Esophagus muscularis mucosa (tissue), 4 donors: ENCODE results near the gene F10. TPM values are rescaled to one million over a fixed set of nuclear protein-coding genes. Genes with fewer than 3 reads are reported as not detected.

Source experiments
- DNase-seq: peaks from one replicate; pipeline ENCODE4 v3.0.0-alpha.2; 2017; ENCODE audit errors: extremely low spot score
- H3K27ac ChIP-seq, 4 donors: fragments of 200-600 bp; sonication (generic); replicated peaks in 1 of 4; 1 replicate in 3 of 4; 2 replicates in 1 of 4; pipeline ENCODE4 v1.5.1; 2016 to 2019; ENCODE audit warnings: mild to moderate bottlenecking in 1 of 4
- H3K27me3 ChIP-seq, 4 donors: fragments of 200-600 bp; sonication (generic); one replicate each; pipeline versions ENCODE4 v1.5.1 to v1.6.0; 2016 to 2019
- H3K36me3 ChIP-seq, 4 donors: fragments of 200-600 bp; sonication (generic); one replicate each; pipeline ENCODE4 v1.5.1; 2016 to 2019
- H3K4me1 ChIP-seq, 4 donors: fragments of 200-600 bp; sonication (generic); one replicate each; pipeline ENCODE4 v1.5.1; 2016 to 2019
- H3K4me3 ChIP-seq, 4 donors: fragments of 200-600 bp; sonication (generic); 1 replicate in 2 of 4; 2 replicates in 2 of 4; pipeline ENCODE4 v1.5.1; 2016 to 2019; ENCODE audit warnings: mild to moderate bottlenecking in 4 of 4, moderate library complexity in 1 of 4
- H3K9me3 ChIP-seq, 4 donors: fragments of 200-600 bp; sonication (generic); 1 replicate in 3 of 4; 2 replicates in 1 of 4; pipeline ENCODE4 v1.5.1; 2016 to 2019
- EP300 ChIP-seq: sonication (generic); formaldehyde crosslinking; IDR thresholded peaks from one replicate; pipeline ENCODE4 v1.6.1; 2017; ENCODE audit warnings: antibody characterized with exemption
- POLR2A ChIP-seq: fragments of 450-650 bp; IDR thresholded peaks from one replicate; pipeline ENCODE4 v1.6.1; 2017; ENCODE audit warnings: antibody characterized with exemption, moderate library complexity, mild to moderate bottlenecking, low read depth
- POLR2AphosphoS5 ChIP-seq, 2 donors: sonication (generic); formaldehyde crosslinking; IDR thresholded peaks; one replicate each; pipeline ENCODE4 v1.6.1; 2017; ENCODE audit warnings: antibody characterized with exemption in 2 of 2
- WGBS: methylation state at CpG from one replicate; pipeline ENCODE4 v1.1.5; 2018; 5-methylcytosine and 5-hydroxymethylcytosine counted together
- intact Hi-C: fragments of 100-400 bp; cut with DNase I; formaldehyde crosslinking; loops from one replicate; pipeline ENCODE4 v1.15.1; 2023
- total RNA-seq, 4 donors: library from RNA; depleted of rRNA; stranded (reverse); fragments of >200 nt; gene quantifications; one replicate each; pipeline versions ENCODE4 v1.1.0 to v1.2.1, GENCODE V29; 2016
- TF ChIP-seq, protein P1 (sequence below), 3 experiments: fragments of 200-600 bp in 2 of 3; fragments of 450-650 bp in 1 of 3; sonication (generic) in 2 of 3; IDR thresholded peaks; one replicate each; pipeline ENCODE4 v1.5.1; 2017 to 2019; ENCODE audit warnings: antibody characterized with exemption in 3 of 3, mild to moderate bottlenecking in 2 of 3, moderate library complexity in 1 of 3

F10 gene
- total RNA-seq, 4 donors from 2014 or later, result 4.6 to 20.5 (median 11.7) TPM

DNA sequence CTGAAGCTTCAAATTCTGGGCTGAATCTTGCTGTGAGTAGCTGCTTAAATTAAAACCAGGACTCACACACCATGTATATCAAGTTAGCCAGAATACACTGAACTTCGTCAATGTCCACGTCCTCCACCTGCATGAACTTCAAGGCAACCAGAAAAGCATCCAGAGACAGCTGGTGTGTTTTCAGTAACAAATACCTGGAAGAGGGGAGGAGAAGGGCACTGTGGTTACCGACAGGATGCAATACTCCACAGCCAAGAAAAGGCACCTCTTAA, 56.2 kb downstream of the F10 start:
- 84% methylated on average over 3 of the region's 3 CpGs for WGBS
- no peak for DNase-seq
- Histone ChIP-seq H3K27me3 (no peaks in the 10 kb centered on the region), H3K27ac (peak overlapping the region in 1 of 4 donors; percentile 3), H3K36me3 (peaks cover 74 to 96% (median 86%) of the 10 kb centered on the region in 4 donors), H3K4me3 (no peak overlapping the region), H3K4me1 (peaks cover 0 to 17% (median 12%) of the 10 kb centered on the region in 4 donors), H3K9me3 (no peaks in the 10 kb centered on the region)
- TF ChIP-seq POLR2AphosphoS5 (IDR thresholded peaks at IDR 0.05) (no peak), EP300 (no peak), POLR2A (no peak)
- TF ChIP-seq, protein P1, sequence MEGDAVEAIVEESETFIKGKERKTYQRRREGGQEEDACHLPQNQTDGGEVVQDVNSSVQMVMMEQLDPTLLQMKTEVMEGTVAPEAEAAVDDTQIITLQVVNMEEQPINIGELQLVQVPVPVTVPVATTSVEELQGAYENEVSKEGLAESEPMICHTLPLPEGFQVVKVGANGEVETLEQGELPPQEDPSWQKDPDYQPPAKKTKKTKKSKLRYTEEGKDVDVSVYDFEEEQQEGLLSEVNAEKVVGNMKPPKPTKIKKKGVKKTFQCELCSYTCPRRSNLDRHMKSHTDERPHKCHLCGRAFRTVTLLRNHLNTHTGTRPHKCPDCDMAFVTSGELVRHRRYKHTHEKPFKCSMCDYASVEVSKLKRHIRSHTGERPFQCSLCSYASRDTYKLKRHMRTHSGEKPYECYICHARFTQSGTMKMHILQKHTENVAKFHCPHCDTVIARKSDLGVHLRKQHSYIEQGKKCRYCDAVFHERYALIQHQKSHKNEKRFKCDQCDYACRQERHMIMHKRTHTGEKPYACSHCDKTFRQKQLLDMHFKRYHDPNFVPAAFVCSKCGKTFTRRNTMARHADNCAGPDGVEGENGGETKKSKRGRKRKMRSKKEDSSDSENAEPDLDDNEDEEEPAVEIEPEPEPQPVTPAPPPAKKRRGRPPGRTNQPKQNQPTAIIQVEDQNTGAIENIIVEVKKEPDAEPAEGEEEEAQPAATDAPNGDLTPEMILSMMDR (IDR thresholded peaks at IDR 0.05), result no peak
- intact Hi-C loops, result no loop called here

GRCh38 chr13:113179374-113180230, 57.0 kb downstream of the F10 start:
- intact Hi-C loops, result no loop called here
- Histone ChIP-seq H3K27ac (no peak overlapping the region), H3K9me3 (no peaks in the 10 kb centered on the region), H3K36me3 (peaks cover 80 to 98% (median 92%) of the 10 kb centered on the region in 4 donors), H3K4me1 (peaks cover 0 to 17% (median 12%) of the 10 kb centered on the region in 4 donors), H3K4me3 (no peak overlapping the region), H3K27me3 (no peaks in the 10 kb centered on the region)
- no peak for DNase-seq
- 82% methylated on average over 28 of the region's 28 CpGs for WGBS
- TF ChIP-seq POLR2A, result no peak

GRCh38 chr13:113182046-113182445, 59.4 kb downstream of the F10 start:
- no peaks in the 10 kb centered on the region for H3K9me3 ChIP-seq
- peaks cover 67 to 91% (median 75%) of the 10 kb centered on the region in 4 donors for H3K36me3 ChIP-seq
- H3K4me3 ChIP-seq, result no peak overlapping the region
- intact Hi-C loops, result no loop called here
- TF ChIP-seq EP300 (no peak), POLR2A (no peak)
- 88% methylated on average over 4 of the region's 4 CpGs for WGBS
- H3K27ac ChIP-seq, result no peak overlapping the region
- no peaks in the 10 kb centered on the region for H3K27me3 ChIP-seq
- peaks cover 0 to 17% (median 15%) of the 10 kb centered on the region in 4 donors for H3K4me1 ChIP-seq
- no peak for DNase-seq

DNA sequence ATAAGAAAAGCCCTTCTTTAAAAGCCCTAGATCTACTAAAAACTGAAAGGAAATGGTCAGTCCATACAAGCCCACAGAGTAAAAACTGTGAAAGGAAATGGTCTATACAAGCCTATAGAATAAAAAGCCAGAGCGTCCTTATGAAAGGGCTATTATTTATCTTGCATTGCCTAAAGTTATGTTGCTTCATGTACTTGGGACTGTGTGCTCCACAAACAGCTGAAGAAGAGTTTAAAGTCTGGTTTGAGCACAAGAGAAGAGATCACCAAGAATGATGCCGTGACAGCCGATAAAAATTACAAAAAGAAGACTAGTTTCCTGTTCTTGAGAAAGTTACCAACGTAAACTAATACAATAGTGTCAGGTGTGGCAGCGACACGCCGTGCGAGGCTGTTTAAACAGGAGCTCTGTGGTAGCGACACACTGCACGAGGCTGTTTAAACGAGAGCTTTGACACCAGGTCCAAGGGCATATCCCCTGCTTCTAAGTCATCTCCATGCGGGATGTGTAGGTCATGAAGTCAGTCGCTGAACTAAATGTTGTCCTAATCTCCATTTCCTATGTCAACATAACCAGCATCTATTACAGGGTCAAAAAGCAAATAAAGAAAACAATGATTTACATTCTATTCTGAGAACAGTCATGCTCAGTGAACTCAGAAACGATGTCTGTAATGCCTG, 61.0 kb downstream of the F10 start:
- Histone ChIP-seq H3K4me3 (no peak overlapping the region), H3K4me1 (peaks cover 0 to 14% (median 9%) of the 10 kb centered on the region in 4 donors), H3K27me3 (no peaks in the 10 kb centered on the region), H3K36me3 (peaks cover 53 to 90% (median 69%) of the 10 kb centered on the region in 4 donors), H3K9me3 (no peaks in the 10 kb centered on the region), H3K27ac (no peak overlapping the region)
- no peak for DNase-seq
- TF ChIP-seq POLR2A (no peak), EP300 (no peak), POLR2AphosphoS5 (IDR thresholded peaks at IDR 0.05) (no peak)
- TF ChIP-seq, protein P1 (IDR thresholded peaks at IDR 0.05), result no peak
- WGBS, result 78% methylated on average over 14 of the region's 14 CpGs
- intact Hi-C loops, result no loop called here

- intact Hi-C loops, result no loop called here
- Histone ChIP-seq H3K4me1 (peaks cover 0 to 9% (median 4%) of the 10 kb centered on the region in 4 donors), H3K27me3 (no peaks in the 10 kb centered on the region), H3K27ac (no peak overlapping the region), H3K4me3 (no peak overlapping the region), H3K9me3 (no peaks in the 10 kb centered on the region), H3K36me3 (peaks cover 42 to 90% (median 65%) of the 10 kb centered on the region in 4 donors)
- TF ChIP-seq EP300 (no peak), POLR2A (no peak), POLR2AphosphoS5 (IDR thresholded peaks at IDR 0.05) (no peak)
- TF ChIP-seq, protein P1 (IDR thresholded peaks at IDR 0.05), result no peak
- no peak for DNase-seq
- WGBS, result 81% methylated on average over 12 of the region's 22 CpGs
These were observed 62.2 kb downstream of the F10 start for GRCh38 chr13:113184568-113185440.
